IMR-90 (cell line): Measurements from ENCODE around the gene ZDHHC14. TPM values are rescaled to one million over a fixed set of nuclear protein-coding genes. Genes with fewer than 3 reads are reported as not detected.

Experiments used
- ATAC-seq: fragments of 200-7000 bp; cut with Tn5 transposase; 2 replicates; pipeline ENCODE4 v1.9.1; 2020; ENCODE audit warnings: low read depth, mild to moderate bottlenecking, moderate library complexity
- BruUV-seq: library from RNA; stranded (reverse); fragments of 400-500 nt; replicated peaks from 2 replicates; lab custom pipeline; 2021; lab: Mats Ljungman, UMichigan
- CTCF ChIA-PET: fragments of 300-600 bp; formaldehyde crosslinking; extraction: SDS; loops from one replicate; lab custom pipeline; 2021; ENCODE audit warnings: antibody characterized with exemption; lab: Yijun Ruan, JAX
- POLR2A ChIA-PET: fragments of 300-600 bp; sonication (Branson Sonifier 250); formaldehyde crosslinking; loops from one replicate; lab custom pipeline; 2022; ENCODE audit warnings: antibody characterized with exemption; ENCODE audit not compliant: unreplicated experiment; lab: Charles Lee
- DNase-seq: peaks from one replicate; pipeline ENCODE4 v3.0.0; 2013
- H2AFZ ChIP-seq: replicated peaks from 2 replicates; pipeline ENCODE3; 2013; ENCODE audit warnings: low read length, mild to moderate bottlenecking; ENCODE audit not compliant: poor library complexity
- H2AK5ac ChIP-seq: 2 replicates; pipeline ENCODE4 v1.6.1; 2013; ENCODE audit warnings: low read depth, low read length, inconsistent platforms
- H2AK9ac ChIP-seq: replicated peaks from 2 replicates; pipeline ENCODE3; 2013; ENCODE audit warnings: mild to moderate bottlenecking, low read depth, low read length, moderate library complexity; ENCODE audit not compliant: poor library complexity
- H2BK120ac ChIP-seq: 2 replicates; pipeline ENCODE4 v1.6.1; 2013; ENCODE audit warnings: low read depth, low read length, inconsistent platforms
- H2BK15ac ChIP-seq: 3 replicates; pipeline ENCODE4 v1.6.1; 2013; ENCODE audit warnings: low read depth, low read length, inconsistent platforms
- H2BK20ac ChIP-seq: 2 replicates; pipeline ENCODE4 v1.6.1; 2013; ENCODE audit warnings: low read depth, mild to moderate bottlenecking, inconsistent platforms, low read length, moderate library complexity
- H2BK5ac ChIP-seq: 2 replicates; pipeline ENCODE4 v1.6.1; 2013; ENCODE audit warnings: mild to moderate bottlenecking, low read depth, low read length, inconsistent platforms; ENCODE audit not compliant: poor library complexity, severe bottlenecking
- H3K14ac ChIP-seq: replicated peaks from 2 replicates; pipeline ENCODE4 v1.6.1; 2013; ENCODE audit warnings: low read depth, low read length, inconsistent platforms
- H3K18ac ChIP-seq: 2 replicates; pipeline ENCODE4 v1.6.1; 2013; ENCODE audit warnings: low read depth, low read length, control low read depth
- H3K23ac ChIP-seq: 2 replicates; pipeline ENCODE4 v1.6.1; 2013; ENCODE audit warnings: low read depth, low read length, inconsistent platforms
- H3K27ac ChIP-seq: 2 replicates; pipeline ENCODE4 v1.5.1; 2013; ENCODE audit warnings: mild to moderate bottlenecking, control low read depth, low read length; ENCODE audit not compliant: insufficient read depth
- H3K27me3 ChIP-seq: 2 replicates; pipeline ENCODE4 v1.6.1; 2013; ENCODE audit warnings: low read length; ENCODE audit not compliant: control insufficient read depth, insufficient read depth
- H3K36me3 ChIP-seq: 2 replicates; pipeline ENCODE4 v1.6.1; 2013; ENCODE audit warnings: low read length, mixed read lengths; ENCODE audit not compliant: control insufficient read depth, insufficient read depth
- H3K4ac ChIP-seq: 2 replicates; pipeline ENCODE4 v1.6.1; 2013; ENCODE audit warnings: low read depth, low read length, inconsistent platforms
- H3K4me1 ChIP-seq: 2 replicates; pipeline ENCODE4 v1.6.1; 2013; ENCODE audit warnings: low read length, mixed read lengths; ENCODE audit not compliant: control insufficient read depth, insufficient read depth
- H3K4me2 ChIP-seq: 2 replicates; pipeline ENCODE4 v1.6.1; 2013; ENCODE audit warnings: low read depth, mild to moderate bottlenecking, control low read depth, low read length, moderate library complexity
- H3K4me3 ChIP-seq: 2 replicates; pipeline ENCODE4 v1.5.1; 2013; ENCODE audit warnings: low read depth, mild to moderate bottlenecking, control low read depth, low read length, moderate library complexity; ENCODE audit not compliant: insufficient read depth
- H3K56ac ChIP-seq: 2 replicates; pipeline ENCODE4 v1.6.1; 2013; ENCODE audit warnings: low read length, inconsistent platforms; ENCODE audit not compliant: insufficient read depth; ENCODE audit errors: extremely low read depth
- H3K79me1 ChIP-seq, 2 experiments: 2 replicates each; pipeline ENCODE4 v1.6.1; 2013; ENCODE audit warnings: low read length in 2 of 2, inconsistent platforms in 1 of 2, low read depth in 1 of 2
- H3K9ac ChIP-seq: 2 replicates; pipeline ENCODE4 v1.6.1; 2013; ENCODE audit warnings: low read depth, low read length, control low read depth
- H3K9me1 ChIP-seq: 2 replicates; pipeline ENCODE4 v1.6.1; 2013; ENCODE audit warnings: low read length, inconsistent platforms; ENCODE audit not compliant: insufficient read depth
- H3K9me3 ChIP-seq: 2 replicates; pipeline ENCODE4 v1.6.1; 2013; ENCODE audit warnings: low read length; ENCODE audit not compliant: control insufficient read depth, insufficient read depth
- H4K20me1 ChIP-seq: 2 replicates; pipeline ENCODE4 v1.6.1; 2013; ENCODE audit warnings: low read length, inconsistent platforms; ENCODE audit not compliant: insufficient read depth
- H4K5ac ChIP-seq: 2 replicates; pipeline ENCODE4 v1.6.1; 2013; ENCODE audit warnings: mild to moderate bottlenecking, low read depth, low read length, control low read depth
- H4K8ac ChIP-seq, 2 experiments: 2 replicates each; pipeline ENCODE4 v1.6.1; 2013; ENCODE audit warnings: low read depth in 2 of 2, low read length in 2 of 2, control low read depth in 1 of 2, inconsistent platforms in 1 of 2
- H4K91ac ChIP-seq: 2 replicates; pipeline ENCODE4 v1.6.1; 2013; ENCODE audit warnings: low read depth, low read length, inconsistent platforms; ENCODE audit not compliant: insufficient read depth
- FOS ChIP-seq: fragments of 150-350 bp; IDR thresholded peaks from 2 replicates; pipeline ENCODE4 v1.6.1; 2016; ENCODE audit warnings: low read depth, low read length
- MAFK ChIP-seq: IDR thresholded peaks from 2 replicates; pipeline ENCODE4 v1.6.1; 2012; ENCODE audit warnings: low read depth, low read length, improper control_type of control experiment
- MAZ ChIP-seq: IDR thresholded peaks from 2 replicates; pipeline ENCODE4 v1.6.1; 2012; ENCODE audit warnings: low read depth, mild to moderate bottlenecking, low read length, improper control_type of control experiment, moderate library complexity, borderline replicate concordance
- MXI1 ChIP-seq: IDR thresholded peaks from 2 replicates; pipeline ENCODE4 v1.6.1; 2012; ENCODE audit warnings: low read depth, mild to moderate bottlenecking, low read length, moderate library complexity, borderline replicate concordance
- NFE2L2 ChIP-seq: fragments of 150-350 bp; IDR thresholded peaks from 2 replicates; pipeline ENCODE4 v1.6.1; 2016; ENCODE audit warnings: low read depth, mild to moderate bottlenecking, low read length
- POLR2A ChIP-seq: IDR thresholded peaks from 2 replicates; pipeline ENCODE4 v1.6.1; 2012; ENCODE audit warnings: mild to moderate bottlenecking, low read depth, low read length
- RAD21 ChIP-seq: IDR thresholded peaks from 2 replicates; pipeline ENCODE4 v1.6.1; 2012; ENCODE audit warnings: low read length, improper control_type of control experiment
- RCOR1 ChIP-seq: IDR thresholded peaks from 2 replicates; pipeline ENCODE4 v1.6.1; 2012; ENCODE audit warnings: mild to moderate bottlenecking, low read length, improper control_type of control experiment; ENCODE audit not compliant: insufficient replicate concordance
- RFX5 ChIP-seq: IDR thresholded peaks from 2 replicates; pipeline ENCODE4 v1.8.0; 2012; ENCODE audit warnings: low read depth, mild to moderate bottlenecking, low read length, moderate library complexity
- SMC3 ChIP-seq: fragments of 150-350 bp; IDR thresholded peaks from 2 replicates; pipeline ENCODE4 v1.6.1; 2016; ENCODE audit warnings: low read depth, mild to moderate bottlenecking, antibody characterized with exemption, low read length, moderate library complexity
- WGBS, 2 experiments: methylation state at CpG; one replicate each; pipeline versions ENCODE4 v1.1.5 to v1.1.7; 2013; ENCODE audit warnings: missing lambda C conversion rate in 2 of 2; ENCODE audit not compliant: insufficient read length in 1 of 2; ENCODE audit errors: extremely low coverage in 2 of 2; 5-methylcytosine and 5-hydroxymethylcytosine counted together
- dilution Hi-C: fragments of 300-500 bp; cut with HindIII; formaldehyde crosslinking; loops from one replicate; pipeline ENCODE4 v1.14.3; 2018; ENCODE audit warnings: low sequenced_read_pairs; ENCODE audit not compliant: unreplicated experiment
- in situ Hi-C: fragments of 300-500 bp; cut with MboI; formaldehyde crosslinking; loops from 3 replicates; pipeline ENCODE4 v1.14.3; 2019; ENCODE audit warnings: low sequenced_read_pairs, inconsistent platforms, mixed read lengths
- intact Hi-C: fragments of 100-400 bp; cut with micrococcal nuclease; formaldehyde crosslinking; loops from 2 replicates; pipeline ENCODE4 v1.10.0; 2022
- polyA plus RNA-seq, 3 experiments: library from polyadenylated mRNA; depleted of rRNA; stranded (reverse); fragments of >200 nt; gene quantifications; 2 replicates each; pipeline ENCODE4 v1.2.3, GENCODE V29; 2012; ENCODE audit warnings: low replicate concordance in 1 of 3
- total RNA-seq: library from RNA; depleted of rRNA; stranded (reverse); fragments of >200 nt; gene quantifications from 2 replicates; pipeline ENCODE4 v1.2.3, GENCODE V29; 2012
- TF ChIP-seq, protein P1 (sequence below): fragments of 150-350 bp; IDR thresholded peaks from 2 replicates; pipeline ENCODE4 v1.6.1; 2016; ENCODE audit warnings: low read depth, mild to moderate bottlenecking, low read length, moderate library complexity, borderline replicate concordance
- TF ChIP-seq, protein P2 (sequence below): fragments of 150-350 bp; IDR thresholded peaks from 2 replicates; pipeline ENCODE4 v1.6.1; 2017; ENCODE audit warnings: mild to moderate bottlenecking, antibody characterized with exemption, low read length, low read depth
- TF ChIP-seq, protein P3 (sequence below): conservative IDR thresholded peaks from 2 replicates; pipeline ENCODE4 v1.5.1; 2012; ENCODE audit warnings: mild to moderate bottlenecking, low read depth, low read length, improper control_type of control experiment

Gene ZDHHC14
- total and polyA plus RNA-seq, 2 of the 4 experiments (the other 2 are of a cell fraction) = 0.90 to 2.0 TPM

DNA sequence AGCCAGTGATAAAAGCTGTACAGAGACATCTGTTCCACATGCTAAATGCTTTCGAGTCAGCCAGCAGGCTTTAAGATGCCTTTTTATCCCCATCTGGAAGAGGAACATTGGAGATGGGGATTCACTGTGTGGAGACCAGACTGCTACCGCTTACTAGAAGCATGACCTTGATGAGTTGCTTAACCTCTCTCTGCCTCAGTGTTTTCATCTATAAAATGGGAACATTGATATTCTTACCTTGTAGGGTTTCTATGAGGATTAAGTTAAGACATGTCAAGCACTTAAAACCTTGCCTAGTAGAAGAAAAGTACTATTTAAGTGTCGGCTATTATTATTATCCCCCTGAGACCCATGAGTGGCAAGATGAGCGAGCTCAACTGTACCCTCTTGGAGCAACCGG, 276.8 kb downstream of the ZDHHC14 start:
- no peak for ATAC-seq
- DNase-seq = no peak
- H3K56ac ChIP-seq = no peak overlapping the region
- no peak overlapping the region for H3K18ac ChIP-seq
- no peak for TF ChIP-seq MAFK
- no peak for TF ChIP-seq RCOR1
- TF ChIP-seq MAZ = no peak
- TF ChIP-seq MXI1 = no peak
- TF ChIP-seq, protein P1, sequence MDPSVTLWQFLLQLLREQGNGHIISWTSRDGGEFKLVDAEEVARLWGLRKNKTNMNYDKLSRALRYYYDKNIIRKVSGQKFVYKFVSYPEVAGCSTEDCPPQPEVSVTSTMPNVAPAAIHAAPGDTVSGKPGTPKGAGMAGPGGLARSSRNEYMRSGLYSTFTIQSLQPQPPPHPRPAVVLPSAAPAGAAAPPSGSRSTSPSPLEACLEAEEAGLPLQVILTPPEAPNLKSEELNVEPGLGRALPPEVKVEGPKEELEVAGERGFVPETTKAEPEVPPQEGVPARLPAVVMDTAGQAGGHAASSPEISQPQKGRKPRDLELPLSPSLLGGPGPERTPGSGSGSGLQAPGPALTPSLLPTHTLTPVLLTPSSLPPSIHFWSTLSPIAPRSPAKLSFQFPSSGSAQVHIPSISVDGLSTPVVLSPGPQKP = no peak
- TF ChIP-seq, protein P2, sequence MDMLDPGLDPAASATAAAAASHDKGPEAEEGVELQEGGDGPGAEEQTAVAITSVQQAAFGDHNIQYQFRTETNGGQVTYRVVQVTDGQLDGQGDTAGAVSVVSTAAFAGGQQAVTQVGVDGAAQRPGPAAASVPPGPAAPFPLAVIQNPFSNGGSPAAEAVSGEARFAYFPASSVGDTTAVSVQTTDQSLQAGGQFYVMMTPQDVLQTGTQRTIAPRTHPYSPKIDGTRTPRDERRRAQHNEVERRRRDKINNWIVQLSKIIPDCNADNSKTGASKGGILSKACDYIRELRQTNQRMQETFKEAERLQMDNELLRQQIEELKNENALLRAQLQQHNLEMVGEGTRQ = no peak
- TF ChIP-seq, protein P3, sequence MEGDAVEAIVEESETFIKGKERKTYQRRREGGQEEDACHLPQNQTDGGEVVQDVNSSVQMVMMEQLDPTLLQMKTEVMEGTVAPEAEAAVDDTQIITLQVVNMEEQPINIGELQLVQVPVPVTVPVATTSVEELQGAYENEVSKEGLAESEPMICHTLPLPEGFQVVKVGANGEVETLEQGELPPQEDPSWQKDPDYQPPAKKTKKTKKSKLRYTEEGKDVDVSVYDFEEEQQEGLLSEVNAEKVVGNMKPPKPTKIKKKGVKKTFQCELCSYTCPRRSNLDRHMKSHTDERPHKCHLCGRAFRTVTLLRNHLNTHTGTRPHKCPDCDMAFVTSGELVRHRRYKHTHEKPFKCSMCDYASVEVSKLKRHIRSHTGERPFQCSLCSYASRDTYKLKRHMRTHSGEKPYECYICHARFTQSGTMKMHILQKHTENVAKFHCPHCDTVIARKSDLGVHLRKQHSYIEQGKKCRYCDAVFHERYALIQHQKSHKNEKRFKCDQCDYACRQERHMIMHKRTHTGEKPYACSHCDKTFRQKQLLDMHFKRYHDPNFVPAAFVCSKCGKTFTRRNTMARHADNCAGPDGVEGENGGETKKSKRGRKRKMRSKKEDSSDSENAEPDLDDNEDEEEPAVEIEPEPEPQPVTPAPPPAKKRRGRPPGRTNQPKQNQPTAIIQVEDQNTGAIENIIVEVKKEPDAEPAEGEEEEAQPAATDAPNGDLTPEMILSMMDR = no peak
- no peak for TF ChIP-seq RAD21
- no peak for TF ChIP-seq SMC3
- TF ChIP-seq POLR2A = no peak
- no peak for TF ChIP-seq RFX5
- TF ChIP-seq FOS = no peak
- no peak for TF ChIP-seq NFE2L2
- no peak overlapping the region for H3K4me3 ChIP-seq
- no CpG with 5 or more reads among the region's 5 CpGs for WGBS, 2 experiments
- H2BK5ac ChIP-seq = no peak overlapping the region
- no peaks in the 10 kb centered on the region for H3K27me3 ChIP-seq
- H3K9ac ChIP-seq = no peak overlapping the region
- dilution Hi-C loops = no loop called here
- no peak overlapping the region for H3K4ac ChIP-seq
- no TSS peak for BruUV-seq
- H3K23ac ChIP-seq = no peak overlapping the region
- no peak overlapping the region for H4K8ac ChIP-seq
- POLR2A ChIA-PET = no interaction called here
- no peaks in the 10 kb centered on the region for H3K36me3 ChIP-seq
- no peak overlapping the region for H2AFZ ChIP-seq
- H4K20me1 ChIP-seq = no peaks in the 10 kb centered on the region
- H4K91ac ChIP-seq = no peak overlapping the region
- no peaks in the 10 kb centered on the region for H3K79me1 ChIP-seq
- H2AK5ac ChIP-seq = no peak overlapping the region
- intact Hi-C loops = no loop called here
- CTCF ChIA-PET = no interaction called here
- H4K5ac ChIP-seq = no peak overlapping the region
- in situ Hi-C loops = no loop called here
- H2AK9ac ChIP-seq = no peak overlapping the region
- no peak overlapping the region for H2BK15ac ChIP-seq
- H3K4me2 ChIP-seq = no peak overlapping the region
- no peak overlapping the region for H3K14ac ChIP-seq
- peaks cover 3% of the 10 kb centered on the region; the same call in 1 of the 2 replicates for H3K9me1 ChIP-seq
- H3K9me3 ChIP-seq = no peaks in the 10 kb centered on the region
- no peak overlapping the region for H2BK120ac ChIP-seq
- peaks cover 2% of the 10 kb centered on the region for H3K4me1 ChIP-seq
- no peak overlapping the region for H2BK20ac ChIP-seq
- no peak overlapping the region for H3K27ac ChIP-seq
